Activated T-cell treated with anti-CD3 and anti-CD28 coated beads, Interleukin-2, amount 50 U/mL, for 24 hours (primary cell): ENCODE results near the gene STAMBP.
A peak's percentile ranks its signal among the peaks of the same experiment; 100 is the strongest.
"Not testable (repeated sequence)": the region's sequence is repeated elsewhere in the genome, so short reads cannot be mapped to it uniquely, and the experiment has no call there.

Experiments
- DNase-seq: peaks from one replicate; pipeline ENCODE4 v3.0.0-alpha.2; 2020
- H3K27ac Mint-ChIP-seq: 2 replicates; pipeline ENCODE4 v1.8.0; 2020; ENCODE audit warnings: mild to moderate bottlenecking, mixed read lengths
- H3K27me3 Mint-ChIP-seq: 2 replicates; pipeline ENCODE4 v1.8.0; 2020; ENCODE audit warnings: mixed read lengths
- H3K36me3 Mint-ChIP-seq: 2 replicates; pipeline ENCODE4 v1.8.0; 2020; ENCODE audit warnings: low read depth, mixed read lengths
- H3K4me1 Mint-ChIP-seq: 2 replicates; pipeline ENCODE4 v1.8.0; 2020; ENCODE audit warnings: low read depth, mixed read lengths
- H3K4me3 Mint-ChIP-seq: 2 replicates; pipeline ENCODE4 v1.8.0; 2020; ENCODE audit warnings: mild to moderate bottlenecking, moderate library complexity, mixed read lengths
- H3K9me3 Mint-ChIP-seq: 2 replicates; pipeline ENCODE4 v1.8.0; 2020; ENCODE audit warnings: mixed read lengths

STAMBP gene

DNA sequence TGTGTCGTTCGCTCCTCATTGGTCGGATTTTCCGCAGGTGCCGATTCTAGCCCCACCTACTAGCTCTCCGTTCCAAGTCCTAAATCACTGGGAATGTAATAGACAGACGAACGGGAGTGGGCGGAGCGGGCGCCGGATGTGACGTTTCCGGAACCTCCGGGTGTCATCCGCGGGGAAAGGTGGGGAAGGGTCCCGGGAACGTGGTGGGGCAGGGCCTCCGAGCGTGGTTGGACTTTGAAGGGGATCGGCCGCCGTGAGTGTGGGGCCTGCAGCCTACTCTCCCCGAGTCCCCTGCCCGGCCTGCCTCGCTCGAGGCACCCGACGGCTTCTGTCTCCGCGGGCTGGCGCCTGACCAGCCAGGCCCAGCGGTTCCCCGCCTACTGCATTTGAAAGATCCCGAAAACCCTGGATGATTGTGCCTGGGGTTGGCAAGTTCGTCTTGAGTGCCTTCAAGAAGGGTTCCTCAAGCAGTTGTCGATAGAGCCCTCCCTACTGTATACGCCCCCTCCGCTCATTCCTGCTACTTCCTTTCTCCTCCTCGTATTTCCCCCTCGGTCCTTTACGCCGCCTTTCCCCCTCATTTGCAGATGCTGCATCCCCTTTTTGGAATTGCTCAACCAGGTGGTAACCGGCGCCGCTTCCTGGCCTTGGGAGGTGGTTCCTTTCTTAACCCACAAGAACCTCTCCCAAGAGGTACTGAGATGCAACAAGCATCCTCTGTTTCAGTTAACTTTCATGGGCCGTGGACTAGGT lies at the start of gene STAMBP:
Gene STAMBP, plus strand, starts transcription at position 144 of the 753 bp plus-strand sequence. CDS start 1,896 bp downstream, outside the sequence.
- Mint-ChIP-seq H3K4me3 (peak within 1 kb of the TSS; percentile 96), H3K4me1 (peaks cover 63% of the 10 kb centered on the region)

DNA sequence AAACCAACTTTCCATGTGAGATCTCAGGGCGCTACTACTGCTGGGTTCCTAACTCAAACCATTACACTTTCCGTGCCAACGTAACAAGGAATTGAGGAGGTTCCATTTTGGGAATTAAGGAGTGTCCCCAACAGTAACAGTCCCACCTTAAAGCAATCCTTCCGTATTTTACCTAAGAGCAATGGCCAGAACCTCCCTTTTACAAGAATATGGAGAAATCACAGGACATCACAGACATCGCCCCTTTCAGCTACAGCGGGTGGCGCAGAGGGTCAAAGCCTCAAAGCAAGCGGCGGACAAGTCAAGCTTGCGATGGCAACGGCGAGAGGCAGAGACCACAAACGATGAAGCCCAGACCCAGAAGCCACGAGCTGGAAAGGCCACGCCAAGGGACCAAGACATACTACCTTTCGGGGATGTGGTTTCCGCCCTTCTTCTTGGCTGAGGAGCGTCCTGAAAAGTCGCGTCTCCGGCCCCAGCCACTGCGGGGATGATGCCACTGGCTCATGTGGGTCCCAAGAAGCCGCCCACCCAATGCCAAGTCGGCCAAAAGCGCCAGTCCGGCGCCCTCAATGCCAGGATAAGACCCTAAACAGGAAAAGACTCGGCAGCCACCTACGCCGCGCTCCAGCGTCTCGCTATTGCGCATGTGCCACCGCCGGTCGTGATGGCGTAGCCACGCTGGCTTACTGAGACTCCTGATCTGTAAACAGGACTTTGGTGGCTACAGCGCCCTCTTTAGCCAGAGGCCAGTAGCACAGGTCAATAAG lies 49.1 kb upstream of the STAMBP start, which contains the start of gene DUSP11:
Gene DUSP11, minus strand, starts transcription at position 637 of the 770 bp plus-strand sequence. Its CDS starts 129 bp downstream, at position 508.
- Mint-ChIP-seq H3K27ac (peak within 1 kb of the TSS; percentile 99), H3K36me3 (peaks cover 41% of the 10 kb centered on the region), H3K27me3 (peaks cover 2% of the 10 kb centered on the region), H3K4me3 (peak within 1 kb of the TSS; percentile 99), H3K9me3 (no peaks in the 10 kb centered on the region), H3K4me1 (peaks cover 37% of the 10 kb centered on the region)
- DNase-seq, result peak; percentile 97

More for the DNA sequence above, at the start of gene STAMBP:
- peak; percentile 91 for DNase-seq
- Mint-ChIP-seq H3K9me3 (no peaks in the 10 kb centered on the region), H3K27me3 (no peaks in the 10 kb centered on the region), H3K36me3 (peaks cover 38% of the 10 kb centered on the region), H3K27ac (peak within 1 kb of the TSS; percentile 98)

DNA sequence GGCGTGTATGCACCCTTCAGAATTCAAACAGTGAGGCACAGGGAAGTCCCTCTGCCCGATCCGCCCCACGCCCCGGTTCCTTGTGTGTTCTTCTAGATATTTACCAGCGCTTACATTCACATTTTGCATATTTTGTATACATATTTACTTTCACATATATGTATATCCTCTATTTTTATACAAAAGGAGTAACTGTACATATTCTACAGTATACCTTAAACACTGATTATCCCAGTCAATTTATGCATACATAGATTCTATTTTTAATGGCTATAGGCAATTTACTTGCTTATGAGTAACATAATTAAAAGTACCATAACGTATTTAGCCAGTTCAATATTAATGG lies 48.6 kb upstream of the STAMBP start:
- Mint-ChIP-seq H3K36me3 (peaks cover 36% of the 10 kb centered on the region), H3K27me3 (peaks cover 2% of the 10 kb centered on the region), H3K4me3 (peak overlapping the region; percentile 99), H3K27ac (peak overlapping the region; percentile 99), H3K9me3 (no peaks in the 10 kb centered on the region), H3K4me1 (peaks cover 33% of the 10 kb centered on the region)
- DNase-seq, result no peak

DNA sequence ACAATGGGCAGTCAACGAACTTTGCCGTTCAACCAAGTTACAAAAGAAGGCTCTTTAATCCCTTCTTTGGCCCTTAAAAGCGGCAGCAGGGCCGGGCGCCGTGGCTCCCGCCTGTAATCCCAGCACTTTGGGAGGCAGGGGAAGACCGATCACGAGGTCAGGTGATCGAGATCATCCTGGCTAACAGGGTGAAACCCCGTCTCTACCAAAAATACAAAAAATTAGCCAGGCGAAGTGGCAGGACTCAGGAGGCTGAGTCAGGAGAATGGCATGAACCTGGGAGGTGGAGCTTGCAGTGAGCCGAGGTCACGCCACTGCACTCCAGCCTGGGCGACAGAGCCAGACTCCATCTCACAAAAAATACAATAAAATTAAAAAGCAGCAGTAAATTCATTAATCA lies 45.4 kb upstream of the STAMBP start:
- Mint-ChIP-seq H3K36me3 (peaks cover 11% of the 10 kb centered on the region), H3K4me1 (peaks cover 13% of the 10 kb centered on the region)
- not testable (repeated sequence) for H3K4me3 Mint-ChIP-seq, DNase-seq, H3K27me3 Mint-ChIP-seq, H3K27ac Mint-ChIP-seq, H3K9me3 Mint-ChIP-seq

DNA sequence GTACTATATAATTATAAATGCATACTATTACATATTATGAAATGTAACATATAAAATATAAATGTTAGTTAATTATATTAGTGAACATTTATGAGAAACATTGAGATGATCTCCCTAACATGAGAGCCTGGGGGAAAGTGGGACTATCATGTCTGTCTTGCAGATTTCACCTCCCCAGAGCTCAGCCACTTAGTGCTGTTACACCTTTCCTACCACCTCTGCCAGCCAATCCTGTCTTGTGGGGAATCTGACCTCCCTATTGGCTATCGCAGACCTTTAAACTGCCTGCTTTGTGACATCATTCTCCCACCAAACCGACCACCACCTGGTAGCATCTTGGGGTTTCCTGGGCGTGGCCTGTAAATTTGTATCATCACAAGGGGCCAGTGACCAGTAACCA lies 44.9 kb upstream of the STAMBP start, which contains the start of gene C2orf78:
Gene C2orf78, plus strand, starts transcription at position 301 of the 400 bp plus-strand sequence. CDS start 127 bp downstream, outside the sequence.
- H3K4me1 Mint-ChIP-seq, H3K27me3 Mint-ChIP-seq, H3K27ac Mint-ChIP-seq, DNase-seq, H3K9me3 Mint-ChIP-seq, H3K4me3 Mint-ChIP-seq: not testable (repeated sequence)
- H3K36me3 Mint-ChIP-seq, result peaks cover 10% of the 10 kb centered on the region

DNA sequence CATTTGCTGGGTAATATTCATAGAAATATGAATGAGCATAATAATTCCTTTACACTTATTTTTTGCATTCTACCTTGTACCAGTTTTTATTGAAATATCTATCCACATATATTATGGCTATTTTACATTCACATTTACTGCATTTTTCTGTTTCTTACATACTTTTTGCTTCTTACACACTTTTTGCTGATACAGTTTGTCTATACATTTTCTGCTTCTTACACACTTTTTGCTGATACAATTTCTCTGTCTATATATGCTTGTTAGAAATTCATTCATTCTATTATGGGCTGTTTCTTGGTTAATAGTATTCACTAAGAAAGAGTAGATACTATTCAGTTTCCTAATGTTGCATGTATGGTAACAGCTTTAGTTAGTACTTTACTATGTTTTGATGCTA lies 16.9 kb upstream of the STAMBP start:
- H3K36me3 Mint-ChIP-seq, result no peaks in the 10 kb centered on the region
- H3K27ac Mint-ChIP-seq, result no peak overlapping the region
- H3K9me3 Mint-ChIP-seq, result no peaks in the 10 kb centered on the region
- no peak for DNase-seq
- no peaks in the 10 kb centered on the region for H3K4me1 Mint-ChIP-seq
- H3K4me3 Mint-ChIP-seq, result no peak overlapping the region
- peaks cover 9% of the 10 kb centered on the region for H3K27me3 Mint-ChIP-seq

DNA sequence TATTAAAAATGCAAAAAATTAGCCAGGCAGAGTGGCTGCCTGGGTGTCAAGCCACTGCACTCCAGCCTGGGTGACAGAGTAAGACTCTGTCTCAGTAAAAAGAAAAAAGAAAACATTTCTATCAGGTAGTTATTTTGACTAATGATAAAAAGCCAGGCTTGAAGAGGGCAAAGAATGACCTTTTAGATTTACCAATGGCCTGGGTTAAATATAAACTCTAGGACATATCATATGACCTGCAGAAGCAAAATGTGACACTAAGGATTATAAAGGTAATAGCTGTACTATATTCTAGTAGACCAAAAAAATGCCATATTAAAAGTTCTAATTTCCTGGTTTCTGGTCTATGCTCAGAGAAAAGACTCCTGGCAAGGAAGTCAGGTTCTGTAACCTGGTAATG lies 16.1 kb upstream of the STAMBP start:
- H3K27me3 Mint-ChIP-seq, result peaks cover 9% of the 10 kb centered on the region
- H3K4me3 Mint-ChIP-seq, result no peak overlapping the region
- H3K36me3 Mint-ChIP-seq, result no peaks in the 10 kb centered on the region
- H3K4me1 Mint-ChIP-seq, result no peaks in the 10 kb centered on the region
- DNase-seq, result no peak
- H3K27ac Mint-ChIP-seq, result no peak overlapping the region
- H3K9me3 Mint-ChIP-seq, result no peaks in the 10 kb centered on the region

DNA sequence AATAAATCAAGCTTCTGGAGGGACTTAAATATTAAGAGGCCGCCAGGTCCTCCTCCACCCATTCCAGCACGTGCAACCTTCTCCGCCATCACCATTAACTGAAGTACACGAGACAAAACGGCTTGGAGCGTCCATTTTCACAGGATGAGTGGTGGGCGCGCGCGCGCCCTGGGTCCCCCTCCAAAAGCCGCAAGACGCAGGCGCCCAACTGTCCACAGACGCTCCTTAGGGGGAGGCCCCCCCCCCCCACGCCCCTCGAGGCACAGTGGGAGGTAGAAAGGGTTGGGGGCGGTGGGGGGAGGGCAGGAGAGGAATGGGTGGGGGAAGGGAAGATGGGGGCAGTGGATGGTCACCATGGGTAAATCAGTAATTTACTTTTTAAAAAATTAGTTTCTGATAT lies 10.5 kb upstream of the STAMBP start:
- Mint-ChIP-seq H3K36me3 (no peaks in the 10 kb centered on the region), H3K4me1 (peaks cover 27% of the 10 kb centered on the region), H3K27ac (no peak overlapping the region), H3K27me3 (peaks cover 6% of the 10 kb centered on the region), H3K4me3 (no peak overlapping the region), H3K9me3 (no peaks in the 10 kb centered on the region)
- DNase-seq, result no peak

DNA sequence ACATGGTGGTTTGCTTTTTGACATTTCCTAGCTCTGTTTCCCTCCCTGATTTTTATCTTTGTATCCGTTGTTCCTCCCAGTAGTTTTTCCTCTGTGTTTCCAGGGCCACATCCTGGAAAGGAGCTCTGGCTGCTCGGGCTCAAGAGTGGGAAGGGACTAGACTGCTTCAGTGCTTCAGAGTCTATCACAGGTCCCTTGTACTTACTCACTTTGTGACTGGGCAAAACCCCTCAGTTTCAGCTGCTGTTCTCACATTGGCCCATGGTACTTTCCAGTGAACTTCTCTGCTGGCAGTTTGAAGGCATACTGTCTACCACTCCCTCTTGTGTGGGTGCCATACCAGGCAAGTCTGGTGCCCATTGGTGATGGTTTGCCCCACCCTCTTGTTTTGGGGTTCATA lies 7.5 kb upstream of the STAMBP start:
- H3K27ac Mint-ChIP-seq, result peak overlapping the region; percentile 58
- H3K4me1 Mint-ChIP-seq, result peaks cover 31% of the 10 kb centered on the region
- H3K27me3 Mint-ChIP-seq, result no peaks in the 10 kb centered on the region
- H3K36me3 Mint-ChIP-seq, result no peaks in the 10 kb centered on the region
- DNase-seq, result no peak
- no peaks in the 10 kb centered on the region for H3K9me3 Mint-ChIP-seq
- no peak overlapping the region for H3K4me3 Mint-ChIP-seq

DNA sequence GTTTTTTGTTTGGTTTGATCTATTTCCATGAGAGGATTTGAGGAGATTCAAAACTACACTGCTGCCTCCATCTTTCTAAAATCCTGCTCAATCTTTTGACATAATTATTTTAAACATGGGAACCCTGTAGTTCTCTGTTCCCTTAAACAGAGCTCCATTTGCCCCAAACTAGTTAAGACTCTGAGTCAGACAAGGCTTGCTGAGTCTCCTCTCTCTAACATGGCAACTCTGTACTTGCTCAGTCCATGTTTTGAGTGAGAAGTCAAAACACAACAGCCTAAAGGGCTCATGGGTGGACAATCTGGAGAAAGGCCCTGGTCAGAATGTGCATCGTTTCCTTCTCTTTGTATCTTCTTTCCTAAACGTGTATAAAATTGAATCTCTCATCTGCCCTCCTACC lies 7.1 kb upstream of the STAMBP start:
- Mint-ChIP-seq H3K4me3 (no peak overlapping the region), H3K9me3 (no peaks in the 10 kb centered on the region), H3K4me1 (peaks cover 31% of the 10 kb centered on the region), H3K27ac (peak overlapping the region; percentile 22), H3K36me3 (no peaks in the 10 kb centered on the region), H3K27me3 (no peaks in the 10 kb centered on the region)
- no peak for DNase-seq

DNA sequence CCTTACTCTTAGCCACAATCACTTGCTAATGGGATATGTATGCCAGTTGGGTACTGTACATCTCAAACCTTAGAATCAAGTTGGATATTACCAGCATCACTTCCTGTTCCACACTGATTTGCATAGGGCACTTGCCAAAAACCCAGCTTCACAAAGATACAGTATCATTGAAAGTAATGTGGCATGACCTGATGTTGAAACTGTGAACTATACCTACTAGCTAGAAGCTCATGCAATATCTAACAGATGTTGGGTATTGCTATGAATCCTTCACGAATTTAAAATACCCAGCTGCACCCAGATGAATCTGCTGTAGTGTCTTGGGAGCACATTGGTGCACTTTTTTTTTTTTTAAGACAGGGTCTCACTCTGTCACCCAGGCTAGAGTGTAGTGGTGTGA lies 6.5 kb upstream of the STAMBP start:
- H3K27me3 Mint-ChIP-seq, result no peaks in the 10 kb centered on the region
- H3K36me3 Mint-ChIP-seq, result no peaks in the 10 kb centered on the region
- no peak overlapping the region for H3K4me3 Mint-ChIP-seq
- H3K9me3 Mint-ChIP-seq, result no peaks in the 10 kb centered on the region
- H3K27ac Mint-ChIP-seq, result peak overlapping the region; percentile 48
- H3K4me1 Mint-ChIP-seq, result peaks cover 35% of the 10 kb centered on the region
- no peak for DNase-seq

DNA sequence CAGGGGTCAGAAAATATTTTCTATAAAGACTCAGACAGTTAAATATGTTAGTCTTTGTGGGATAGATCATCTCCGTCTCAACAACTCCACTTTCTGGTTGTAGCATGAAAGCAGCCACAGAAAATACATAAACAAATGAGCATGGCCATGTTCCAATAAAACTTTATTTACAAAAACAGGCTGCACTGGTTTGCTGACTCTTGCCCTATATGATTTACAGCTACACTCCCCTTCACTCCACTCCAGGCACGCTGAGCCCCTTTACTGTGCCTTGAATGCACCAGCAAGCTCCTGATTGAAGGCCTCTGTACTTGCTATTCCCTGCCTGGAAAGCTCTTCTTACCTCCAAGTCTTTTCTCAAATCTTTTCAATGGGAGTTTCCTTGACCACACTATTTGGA lies 5.8 kb upstream of the STAMBP start:
- Mint-ChIP-seq H3K4me1 (peaks cover 42% of the 10 kb centered on the region), H3K9me3 (no peaks in the 10 kb centered on the region), H3K36me3 (no peaks in the 10 kb centered on the region), H3K27me3 (no peaks in the 10 kb centered on the region), H3K27ac (no peak overlapping the region), H3K4me3 (no peak overlapping the region)
- no peak for DNase-seq

DNA sequence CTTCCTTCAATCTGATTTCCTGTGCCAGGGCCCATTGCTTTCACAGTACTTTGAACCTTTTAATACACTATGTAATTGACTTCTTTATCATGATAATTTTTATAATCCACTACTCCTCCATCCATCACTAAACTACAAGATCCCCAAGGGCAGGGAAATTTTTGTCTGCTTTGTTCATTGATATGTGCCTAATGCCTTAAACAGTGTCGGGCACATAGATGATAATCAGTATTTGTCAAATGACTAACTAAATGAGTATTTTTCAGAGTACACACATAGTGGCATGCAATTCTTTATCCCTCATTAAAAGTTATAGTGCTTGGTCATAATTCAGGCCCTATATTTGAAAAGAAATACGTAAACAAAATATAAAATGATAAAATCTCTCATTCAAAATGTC lies 5.3 kb upstream of the STAMBP start:
- H3K4me3 Mint-ChIP-seq, result no peak overlapping the region
- H3K27ac Mint-ChIP-seq, result no peak overlapping the region
- H3K36me3 Mint-ChIP-seq, result no peaks in the 10 kb centered on the region
- no peak for DNase-seq
- no peaks in the 10 kb centered on the region for H3K27me3 Mint-ChIP-seq
- H3K9me3 Mint-ChIP-seq, result no peaks in the 10 kb centered on the region
- peaks cover 45% of the 10 kb centered on the region for H3K4me1 Mint-ChIP-seq

DNA sequence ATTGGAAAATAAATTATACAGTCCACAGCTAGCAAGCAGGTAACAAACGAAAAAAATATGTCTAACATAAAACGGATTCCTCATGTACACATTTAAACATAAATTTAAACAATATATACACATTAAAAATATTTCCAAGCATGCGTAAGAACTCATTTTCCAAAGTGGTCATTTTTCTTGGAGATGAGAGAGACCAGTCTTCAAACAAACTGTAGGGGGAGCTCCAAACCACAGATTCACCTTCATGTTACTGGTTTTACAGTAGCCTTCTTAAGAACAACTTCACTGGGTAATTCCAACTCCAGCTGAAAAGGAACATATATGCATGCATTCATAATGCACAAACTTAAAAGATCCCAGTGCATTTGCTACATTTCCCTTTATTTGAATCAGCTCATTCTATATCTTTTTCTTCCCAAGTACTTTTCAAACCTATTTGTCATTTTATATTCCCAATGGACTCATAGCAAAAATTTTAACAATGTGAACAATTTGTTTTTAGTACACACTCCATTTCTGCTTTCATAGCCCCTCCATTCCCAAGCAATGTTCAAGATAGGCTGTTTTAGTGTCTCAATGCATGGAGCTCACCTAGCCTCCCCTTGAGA lies 4.7 kb upstream of the STAMBP start:
- H3K9me3 Mint-ChIP-seq, result no peaks in the 10 kb centered on the region
- peaks cover 48% of the 10 kb centered on the region for H3K4me1 Mint-ChIP-seq
- no peaks in the 10 kb centered on the region for H3K27me3 Mint-ChIP-seq
- no peak for DNase-seq
- H3K4me3 Mint-ChIP-seq, result no peak overlapping the region
- H3K27ac Mint-ChIP-seq, result no peak overlapping the region
- H3K36me3 Mint-ChIP-seq, result peaks cover 5% of the 10 kb centered on the region

DNA sequence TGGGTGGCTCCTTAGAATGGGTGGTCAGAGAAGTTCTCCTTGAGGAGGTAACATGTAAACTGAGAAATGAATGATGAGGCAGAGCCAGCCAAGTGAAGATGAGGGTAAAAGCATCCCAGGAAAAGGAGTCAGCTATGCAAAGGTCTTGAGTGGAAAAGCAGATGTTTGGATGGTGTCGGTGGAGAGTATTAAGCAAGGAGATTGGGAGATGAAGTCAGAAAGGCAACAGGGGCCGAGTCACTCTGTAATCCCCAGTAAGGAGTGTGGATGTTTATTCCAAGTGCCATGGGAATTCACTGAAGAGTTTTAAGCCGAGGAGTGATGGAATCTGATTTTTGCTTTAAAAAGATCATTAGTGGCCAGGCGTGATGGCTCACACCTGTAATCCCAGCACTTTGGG lies 3.4 kb upstream of the STAMBP start:
- Mint-ChIP-seq H3K4me1 (peaks cover 60% of the 10 kb centered on the region), H3K4me3 (no peak overlapping the region), H3K9me3 (no peaks in the 10 kb centered on the region), H3K36me3 (peaks cover 12% of the 10 kb centered on the region), H3K27ac (peak overlapping the region; percentile 4), H3K27me3 (no peaks in the 10 kb centered on the region)
- DNase-seq, result no peak
